ENCODE results near the gene TRAF3. TPM values are rescaled to one million over a fixed set of nuclear protein-coding genes. Genes with fewer than 3 reads are reported as not detected.
"Not testable (repeated sequence)": the region's sequence is repeated elsewhere in the genome, so short reads cannot be mapped to it uniquely, and the experiment has no call there.

Gene TRAF3
- total and polyA plus RNA-seq, 3 experiments from 2014 or later = 16.3 to 62.0 (median 61.6) TPM

DNA sequence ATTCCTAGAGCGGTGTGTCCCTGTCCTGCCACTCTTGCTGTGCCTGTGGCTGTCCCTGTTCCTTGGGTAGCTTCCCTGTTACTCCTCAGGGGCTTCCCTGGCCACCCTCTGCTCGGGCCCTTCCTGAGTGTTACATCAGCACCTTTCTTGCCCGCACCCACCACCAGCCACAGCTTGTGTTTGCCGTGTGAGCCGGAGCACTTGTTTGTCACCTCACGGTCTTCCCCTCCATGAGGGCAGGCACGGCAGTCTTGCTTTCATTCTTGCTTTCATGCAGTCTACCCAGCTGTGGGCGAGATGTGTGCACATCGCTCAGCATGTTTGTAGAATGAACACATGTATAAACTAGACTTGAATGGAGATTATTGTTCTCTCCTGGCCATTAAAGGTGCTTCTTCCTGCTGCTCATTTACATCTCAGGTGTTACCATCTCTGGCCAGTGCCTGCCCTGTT lies 42.0 kb downstream of the TRAF3 start:
- H3K27me3 Mint-ChIP-seq = no peaks in the 10 kb centered on the region
- Histone ChIP-seq H3K4me3 (ENCODE audit: low read length) (no peak overlapping the region), H3K36me3 (ENCODE audit: insufficient read depth, low read length) (no peaks in the 10 kb centered on the region), H3K27me3 (ENCODE audit: insufficient read depth, low read length, poor library complexity, severe bottlenecking) (no peaks in the 10 kb centered on the region), H3K27ac (ENCODE audit: low read depth, low read length) (no peak overlapping the region), H3K9me3 (ENCODE audit: low read length) (no peaks in the 10 kb centered on the region), H3K4me1 (ENCODE audit: insufficient read depth, low read length) (peaks cover 45% of the 10 kb centered on the region)
- peak overlapping the region; percentile 72 to 95 (median 90) for H3K27ac Mint-ChIP-seq
- H3K9me3 Mint-ChIP-seq = no peaks in the 10 kb centered on the region
- peak overlapping the region; percentile 48 to 86 (median 81) for H3K4me3 Mint-ChIP-seq
- CTCF ChIA-PET = interaction anchor here (1.5 kb wide), 1 partner anchor 24 kb away, joined by 3 read pairs; no protein-coding TSS in a partner anchor
- POLR2A ChIA-PET = no interaction called here
- peaks cover 69 to 92% (median 90%) of the 10 kb centered on the region in 3 donors for H3K4me1 Mint-ChIP-seq
- H3K36me3 Mint-ChIP-seq = peaks cover 8 to 23% (median 12%) of the 10 kb centered on the region in 3 donors
- peak in 4 of 5 donors; percentile 16 to 75 (median 34) for DNase-seq

DNA sequence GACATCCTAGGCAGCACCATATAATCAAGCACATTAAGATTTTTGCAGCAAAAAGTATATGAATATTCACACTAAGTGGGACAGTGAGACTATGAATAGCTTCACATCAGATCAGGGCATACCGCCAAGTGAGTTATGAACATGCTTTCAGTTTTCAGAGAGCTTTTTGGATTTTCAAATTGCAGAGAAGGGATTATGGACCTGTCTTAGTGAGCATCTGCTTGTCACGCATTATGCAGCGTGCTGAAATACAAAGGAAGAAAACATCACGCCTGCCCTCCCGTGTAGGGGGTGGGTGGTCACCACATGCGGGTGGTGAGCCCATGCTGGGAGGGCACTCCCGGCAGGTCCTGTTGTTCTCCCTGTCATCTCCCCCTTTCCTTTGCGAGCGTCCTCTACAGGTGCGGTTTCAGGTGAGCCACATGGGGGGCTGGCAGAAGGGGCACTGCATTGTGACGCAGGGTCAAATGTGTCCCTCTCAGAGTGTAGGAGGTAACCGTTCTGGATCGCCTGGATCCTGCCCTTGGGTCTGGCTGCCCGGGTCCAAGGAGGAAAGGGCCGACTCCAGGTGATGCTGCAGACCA lies 42.6 kb downstream of the TRAF3 start:
- CTCF ChIA-PET = interaction anchor here (1.2 to 1.5 kb wide), 2 partner anchors 8 to 25 kb away, joined by 3 read pairs; no protein-coding TSS in a partner anchor
- H3K27me3 Mint-ChIP-seq = no peaks in the 10 kb centered on the region
- no peaks in the 10 kb centered on the region for H3K9me3 Mint-ChIP-seq
- H3K4me1 Mint-ChIP-seq = peaks cover 71 to 92% (median 90%) of the 10 kb centered on the region in 3 donors
- peaks cover 8 to 23% (median 12%) of the 10 kb centered on the region in 3 donors for H3K36me3 Mint-ChIP-seq
- POLR2A ChIA-PET = interaction anchor here (0.6 kb wide), 1 partner anchor 318 kb away, joined by 3 read pairs; no protein-coding TSS in a partner anchor
- DNase-seq = no peak
- Histone ChIP-seq H3K27me3 (ENCODE audit: insufficient read depth, low read length, poor library complexity, severe bottlenecking) (no peaks in the 10 kb centered on the region), H3K4me3 (ENCODE audit: low read length) (no peak overlapping the region), H3K9me3 (ENCODE audit: low read length) (no peaks in the 10 kb centered on the region), H3K36me3 (ENCODE audit: insufficient read depth, low read length) (no peaks in the 10 kb centered on the region), H3K4me1 (ENCODE audit: insufficient read depth, low read length) (peaks cover 45% of the 10 kb centered on the region), H3K27ac (ENCODE audit: low read depth, low read length) (no peak overlapping the region)
- peak overlapping the region; percentile 72 to 95 (median 90) for H3K27ac Mint-ChIP-seq
- H3K4me3 Mint-ChIP-seq = peak overlapping the region; percentile 48 to 86 (median 81)

DNA sequence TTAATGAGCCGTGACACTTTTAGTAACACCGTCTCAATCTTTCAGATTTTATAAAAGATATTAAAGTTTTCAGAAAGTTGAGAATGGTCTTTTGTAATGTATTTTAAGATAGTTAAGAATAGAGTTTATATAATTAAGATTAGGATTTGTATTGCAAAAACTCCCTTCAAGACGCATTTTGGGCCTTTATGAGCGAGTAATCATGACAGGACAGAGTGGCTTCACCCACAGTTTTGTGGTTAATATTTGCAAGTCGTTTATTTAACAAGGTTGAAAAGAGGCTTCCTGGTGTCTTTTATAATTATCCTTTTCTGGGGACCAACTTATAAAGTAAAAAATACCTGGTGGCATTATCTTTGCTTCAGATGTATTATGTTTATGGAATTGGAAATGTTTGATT lies 44.0 kb downstream of the TRAF3 start:
- no peaks in the 10 kb centered on the region for H3K9me3 ChIP-seq (ENCODE audit: low read length)
- H3K27me3 Mint-ChIP-seq = no peaks in the 10 kb centered on the region
- CTCF ChIA-PET = interaction anchor here (1.2 kb wide), 1 partner anchor 10 kb away, joined by 3 read pairs; no protein-coding TSS in a partner anchor

DNA sequence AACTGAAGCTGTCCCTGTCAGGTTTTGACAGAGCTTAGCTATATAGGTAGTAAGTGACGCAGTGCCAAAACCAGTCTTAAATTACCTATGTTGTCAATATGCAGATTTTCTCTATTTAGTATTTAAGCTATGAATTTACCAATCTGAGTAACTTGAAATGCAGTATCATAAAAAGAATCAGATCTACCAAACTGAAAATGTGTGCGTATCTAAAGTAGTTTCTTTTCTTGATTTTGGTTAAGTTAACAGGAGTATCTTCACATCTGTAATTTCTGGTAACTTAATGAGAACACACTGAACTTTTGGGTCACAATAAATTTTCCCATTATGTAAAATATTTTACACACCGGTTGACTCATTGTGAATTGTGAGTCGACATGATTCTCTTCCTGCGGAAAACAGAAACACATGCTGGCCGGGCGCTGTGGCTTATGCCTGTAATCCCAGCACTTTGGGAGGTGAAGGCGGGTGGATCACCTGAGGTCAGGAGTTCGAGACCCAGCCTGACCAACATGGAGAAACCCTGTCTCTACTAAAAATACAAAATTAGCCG lies 45.1 kb downstream of the TRAF3 start:
- H3K9me3 Mint-ChIP-seq = no peaks in the 10 kb centered on the region
- H3K36me3 Mint-ChIP-seq = peaks cover 0 to 24% (median 3%) of the 10 kb centered on the region in 3 donors
- no peak overlapping the region for H3K27ac ChIP-seq (ENCODE audit: low read depth, low read length)
- no peak overlapping the region for H3K4me3 ChIP-seq (ENCODE audit: low read length)
- H3K4me1 Mint-ChIP-seq = peaks cover 66 to 91% (median 82%) of the 10 kb centered on the region in 3 donors
- H3K36me3 ChIP-seq (ENCODE audit: insufficient read depth, low read length) = no peaks in the 10 kb centered on the region
- ChIA-PET POLR2A (interaction anchor here (0.6 kb wide), 1 partner anchor 23 kb away, joined by 3 read pairs; no protein-coding TSS in a partner anchor), CTCF (interaction anchor here (1.1 kb wide), 1 partner anchor 48 kb away, joined by 3 read pairs; no protein-coding TSS in a partner anchor)
- H3K4me1 ChIP-seq (ENCODE audit: insufficient read depth, low read length) = peaks cover 45% of the 10 kb centered on the region
- H3K27me3 ChIP-seq (ENCODE audit: insufficient read depth, low read length, poor library complexity, severe bottlenecking) = no peaks in the 10 kb centered on the region
- peak overlapping the region in 5 of 8 donors; percentile 14 to 76 (median 46) for H3K27ac Mint-ChIP-seq
- H3K4me3 Mint-ChIP-seq = peak overlapping the region in 6 of 7 donors; percentile 9 to 67 (median 40)
- no peaks in the 10 kb centered on the region for H3K9me3 ChIP-seq (ENCODE audit: low read length)
- DNase-seq = no peak
- no peaks in the 10 kb centered on the region for H3K27me3 Mint-ChIP-seq

More for the DNA sequence above, 44.0 kb downstream of the TRAF3 start:
- no peak overlapping the region for H3K4me3 ChIP-seq (ENCODE audit: low read length)
- Mint-ChIP-seq H3K9me3 (no peaks in the 10 kb centered on the region), H3K4me3 (peak overlapping the region in 6 of 7 donors; percentile 7 to 73 (median 38)), H3K4me1 (peaks cover 70 to 94% (median 86%) of the 10 kb centered on the region in 3 donors), H3K27ac (peak overlapping the region in 7 of 8 donors; percentile 33 to 93 (median 53)), H3K36me3 (peaks cover 0 to 25% (median 7%) of the 10 kb centered on the region in 3 donors)
- POLR2A ChIA-PET = no interaction called here
- DNase-seq = no peak
- H3K36me3 ChIP-seq (ENCODE audit: insufficient read depth, low read length) = no peaks in the 10 kb centered on the region
- H3K27ac ChIP-seq (ENCODE audit: low read depth, low read length) = no peak overlapping the region
- H3K4me1 ChIP-seq (ENCODE audit: insufficient read depth, low read length) = peaks cover 45% of the 10 kb centered on the region
- H3K27me3 ChIP-seq (ENCODE audit: insufficient read depth, low read length, poor library complexity, severe bottlenecking) = no peaks in the 10 kb centered on the region

DNA sequence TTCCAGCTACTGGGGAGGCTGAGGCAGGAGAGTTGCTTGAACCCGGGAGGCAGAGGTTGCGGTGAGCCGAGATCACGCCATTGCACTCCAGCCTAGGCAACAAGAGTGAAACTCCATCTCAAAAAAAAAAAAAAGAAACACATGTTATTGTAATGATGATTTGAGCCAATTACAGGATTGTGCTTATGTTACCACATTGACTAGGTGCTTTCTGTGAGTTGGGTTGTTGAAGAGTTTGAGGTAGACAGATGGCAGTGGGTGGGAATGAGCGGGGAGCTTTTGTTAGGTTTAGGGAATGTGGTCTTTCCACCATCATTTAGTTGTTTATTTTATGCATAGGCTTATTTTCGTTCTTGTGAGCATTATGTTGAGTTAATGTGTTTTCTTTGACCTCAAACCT lies 45.6 kb downstream of the TRAF3 start:
- CTCF ChIA-PET = interaction anchor here (1.1 kb wide), 1 partner anchor 49 kb away, joined by 3 read pairs; no protein-coding TSS in a partner anchor
- H3K36me3 ChIP-seq (ENCODE audit: insufficient read depth, low read length); H3K4me3 ChIP-seq (ENCODE audit: low read length); H3K9me3 Mint-ChIP-seq; POLR2A ChIA-PET; H3K27ac ChIP-seq (ENCODE audit: low read depth, low read length); H3K27me3 ChIP-seq (ENCODE audit: insufficient read depth, low read length, poor library complexity, severe bottlenecking); H3K27me3 Mint-ChIP-seq; H3K9me3 ChIP-seq (ENCODE audit: low read length); DNase-seq: not testable (repeated sequence)
- peaks cover 64 to 91% (median 82%) of the 10 kb centered on the region in 3 donors for H3K4me1 Mint-ChIP-seq
- H3K27ac Mint-ChIP-seq = peak overlapping the region in 5 of 8 donors; percentile 1 to 46 (median 14)
- H3K4me1 ChIP-seq (ENCODE audit: insufficient read depth, low read length) = peaks cover 43% of the 10 kb centered on the region
- H3K4me3 Mint-ChIP-seq = peak overlapping the region in 6 of 7 donors; percentile 0 to 67 (median 40)
- peaks cover 0 to 25% (median 3%) of the 10 kb centered on the region in 3 donors for H3K36me3 Mint-ChIP-seq

DNA sequence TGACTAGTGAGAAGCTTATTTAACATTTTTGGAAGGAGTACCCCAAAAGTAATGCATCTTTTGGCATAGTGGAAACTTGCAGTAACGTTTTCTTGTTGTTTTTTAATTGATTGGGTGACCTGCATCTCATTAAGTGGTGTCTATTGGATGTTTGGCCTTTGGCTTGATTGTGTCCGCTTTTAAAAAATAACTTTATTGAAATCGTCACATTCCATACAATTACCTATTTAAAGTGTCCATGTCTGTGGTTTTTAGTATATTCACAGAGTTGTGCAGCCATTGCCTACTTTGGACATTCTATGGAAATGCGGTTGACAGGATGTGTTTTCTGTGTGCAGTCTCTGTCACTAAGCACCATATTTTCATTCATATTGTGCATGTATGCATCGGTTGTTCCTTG lies 46.3 kb downstream of the TRAF3 start:
- Histone ChIP-seq H3K27ac (ENCODE audit: low read depth, low read length) (no peak overlapping the region), H3K4me1 (ENCODE audit: insufficient read depth, low read length) (peaks cover 43% of the 10 kb centered on the region), H3K36me3 (ENCODE audit: insufficient read depth, low read length) (no peaks in the 10 kb centered on the region), H3K9me3 (ENCODE audit: low read length) (no peaks in the 10 kb centered on the region), H3K4me3 (ENCODE audit: low read length) (no peak overlapping the region), H3K27me3 (ENCODE audit: insufficient read depth, low read length, poor library complexity, severe bottlenecking) (no peaks in the 10 kb centered on the region)
- H3K36me3 Mint-ChIP-seq = peaks cover 0 to 26% (median 3%) of the 10 kb centered on the region in 3 donors
- no peaks in the 10 kb centered on the region for H3K27me3 Mint-ChIP-seq
- DNase-seq = no peak
- no peak overlapping the region for H3K4me3 Mint-ChIP-seq
- POLR2A ChIA-PET = no interaction called here
- H3K27ac Mint-ChIP-seq = peak overlapping the region in 2 of 8 donors; percentile 19 to 51
- CTCF ChIA-PET = no interaction called here
- peaks cover 61 to 91% (median 81%) of the 10 kb centered on the region in 3 donors for H3K4me1 Mint-ChIP-seq
- H3K9me3 Mint-ChIP-seq = no peaks in the 10 kb centered on the region

DNA sequence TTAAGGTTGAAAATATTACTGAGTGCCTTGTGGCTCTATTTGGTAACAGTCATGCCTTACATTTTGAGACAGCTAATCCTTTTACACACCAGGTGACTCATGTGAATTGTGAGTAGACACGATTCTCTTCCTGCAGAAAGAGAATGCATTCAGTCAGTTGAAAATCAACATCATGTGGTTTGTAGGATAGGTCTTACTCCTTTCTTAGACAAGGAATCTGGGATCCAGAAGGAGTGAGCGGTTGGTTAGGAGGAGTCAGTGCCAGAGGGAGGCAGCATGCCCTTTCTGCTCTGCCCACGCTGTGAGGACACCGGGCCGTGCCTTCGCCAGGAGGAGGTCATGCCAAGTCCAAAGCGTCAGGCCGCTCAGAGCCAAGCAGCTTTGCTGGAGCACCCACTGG lies 47.6 kb downstream of the TRAF3 start:
- peaks cover 0 to 23% (median 3%) of the 10 kb centered on the region in 3 donors for H3K36me3 Mint-ChIP-seq
- no peak overlapping the region for H3K4me3 ChIP-seq (ENCODE audit: low read length)
- no peaks in the 10 kb centered on the region for H3K9me3 ChIP-seq (ENCODE audit: low read length)
- no peaks in the 10 kb centered on the region for H3K9me3 Mint-ChIP-seq
- H3K27ac ChIP-seq (ENCODE audit: low read depth, low read length) = no peak overlapping the region
- peaks cover 40% of the 10 kb centered on the region for H3K4me1 ChIP-seq (ENCODE audit: insufficient read depth, low read length)
- no peaks in the 10 kb centered on the region for H3K27me3 ChIP-seq (ENCODE audit: insufficient read depth, low read length, poor library complexity, severe bottlenecking)
- H3K4me3 Mint-ChIP-seq = no peak overlapping the region
- peaks cover 61 to 93% (median 81%) of the 10 kb centered on the region in 3 donors for H3K4me1 Mint-ChIP-seq
- no peaks in the 10 kb centered on the region for H3K27me3 Mint-ChIP-seq
- no peaks in the 10 kb centered on the region for H3K36me3 ChIP-seq (ENCODE audit: insufficient read depth, low read length)
- no peak overlapping the region for H3K27ac Mint-ChIP-seq
- POLR2A ChIA-PET = no interaction called here
- CTCF ChIA-PET = no interaction called here
- DNase-seq = no peak

All from CD8-positive, alpha-beta memory T cell (primary cell).